IMR-90 (cell line): ENCODE data around the gene SDHD. TPM values are rescaled to one million over a fixed set of nuclear protein-coding genes. Genes with fewer than 3 reads are reported as not detected.

ENCODE experiments used
- ATAC-seq: fragments of 200-7000 bp; cut with Tn5 transposase; 2 replicates; pipeline ENCODE4 v1.9.1; 2020; ENCODE audit warnings: low read depth, mild to moderate bottlenecking, moderate library complexity
- BruUV-seq: library from RNA; stranded (reverse); fragments of 400-500 nt; replicated peaks from 2 replicates; lab custom pipeline; 2021; lab: Mats Ljungman, UMichigan
- CTCF ChIA-PET: fragments of 300-600 bp; formaldehyde crosslinking; extraction: SDS; loops from one replicate; lab custom pipeline; 2021; ENCODE audit warnings: antibody characterized with exemption; lab: Yijun Ruan, JAX
- POLR2A ChIA-PET: fragments of 300-600 bp; sonication (Branson Sonifier 250); formaldehyde crosslinking; loops from one replicate; lab custom pipeline; 2022; ENCODE audit warnings: antibody characterized with exemption; ENCODE audit not compliant: unreplicated experiment; lab: Charles Lee
- DNase-seq: peaks from one replicate; pipeline ENCODE4 v3.0.0; 2013
- H2AFZ ChIP-seq: replicated peaks from 2 replicates; pipeline ENCODE3; 2013; ENCODE audit warnings: low read length, mild to moderate bottlenecking; ENCODE audit not compliant: poor library complexity
- H2AK5ac ChIP-seq: 2 replicates; pipeline ENCODE4 v1.6.1; 2013; ENCODE audit warnings: low read depth, low read length, inconsistent platforms
- H2AK9ac ChIP-seq: replicated peaks from 2 replicates; pipeline ENCODE3; 2013; ENCODE audit warnings: mild to moderate bottlenecking, low read depth, low read length, moderate library complexity; ENCODE audit not compliant: poor library complexity
- H2BK120ac ChIP-seq: 2 replicates; pipeline ENCODE4 v1.6.1; 2013; ENCODE audit warnings: low read depth, low read length, inconsistent platforms
- H2BK15ac ChIP-seq: 3 replicates; pipeline ENCODE4 v1.6.1; 2013; ENCODE audit warnings: low read depth, low read length, inconsistent platforms
- H2BK20ac ChIP-seq: 2 replicates; pipeline ENCODE4 v1.6.1; 2013; ENCODE audit warnings: low read depth, mild to moderate bottlenecking, inconsistent platforms, low read length, moderate library complexity
- H2BK5ac ChIP-seq: 2 replicates; pipeline ENCODE4 v1.6.1; 2013; ENCODE audit warnings: mild to moderate bottlenecking, low read depth, low read length, inconsistent platforms; ENCODE audit not compliant: poor library complexity, severe bottlenecking
- H3K14ac ChIP-seq: replicated peaks from 2 replicates; pipeline ENCODE4 v1.6.1; 2013; ENCODE audit warnings: low read depth, low read length, inconsistent platforms
- H3K18ac ChIP-seq: 2 replicates; pipeline ENCODE4 v1.6.1; 2013; ENCODE audit warnings: low read depth, low read length, control low read depth
- H3K23ac ChIP-seq: 2 replicates; pipeline ENCODE4 v1.6.1; 2013; ENCODE audit warnings: low read depth, low read length, inconsistent platforms
- H3K27ac ChIP-seq: 2 replicates; pipeline ENCODE4 v1.5.1; 2013; ENCODE audit warnings: mild to moderate bottlenecking, control low read depth, low read length; ENCODE audit not compliant: insufficient read depth
- H3K27me3 ChIP-seq: 2 replicates; pipeline ENCODE4 v1.6.1; 2013; ENCODE audit warnings: low read length; ENCODE audit not compliant: control insufficient read depth, insufficient read depth
- H3K36me3 ChIP-seq: 2 replicates; pipeline ENCODE4 v1.6.1; 2013; ENCODE audit warnings: low read length, mixed read lengths; ENCODE audit not compliant: control insufficient read depth, insufficient read depth
- H3K4ac ChIP-seq: 2 replicates; pipeline ENCODE4 v1.6.1; 2013; ENCODE audit warnings: low read depth, low read length, inconsistent platforms
- H3K4me1 ChIP-seq: 2 replicates; pipeline ENCODE4 v1.6.1; 2013; ENCODE audit warnings: low read length, mixed read lengths; ENCODE audit not compliant: control insufficient read depth, insufficient read depth
- H3K4me2 ChIP-seq: 2 replicates; pipeline ENCODE4 v1.6.1; 2013; ENCODE audit warnings: low read depth, mild to moderate bottlenecking, control low read depth, low read length, moderate library complexity
- H3K4me3 ChIP-seq: 2 replicates; pipeline ENCODE4 v1.5.1; 2013; ENCODE audit warnings: low read depth, mild to moderate bottlenecking, control low read depth, low read length, moderate library complexity; ENCODE audit not compliant: insufficient read depth
- H3K56ac ChIP-seq: 2 replicates; pipeline ENCODE4 v1.6.1; 2013; ENCODE audit warnings: low read length, inconsistent platforms; ENCODE audit not compliant: insufficient read depth; ENCODE audit errors: extremely low read depth
- H3K79me1 ChIP-seq, 2 experiments: 2 replicates each; pipeline ENCODE4 v1.6.1; 2013; ENCODE audit warnings: low read length in 2 of 2, inconsistent platforms in 1 of 2, low read depth in 1 of 2
- H3K9ac ChIP-seq: 2 replicates; pipeline ENCODE4 v1.6.1; 2013; ENCODE audit warnings: low read depth, low read length, control low read depth
- H3K9me1 ChIP-seq: 2 replicates; pipeline ENCODE4 v1.6.1; 2013; ENCODE audit warnings: low read length, inconsistent platforms; ENCODE audit not compliant: insufficient read depth
- H3K9me3 ChIP-seq: 2 replicates; pipeline ENCODE4 v1.6.1; 2013; ENCODE audit warnings: low read length; ENCODE audit not compliant: control insufficient read depth, insufficient read depth
- H4K20me1 ChIP-seq: 2 replicates; pipeline ENCODE4 v1.6.1; 2013; ENCODE audit warnings: low read length, inconsistent platforms; ENCODE audit not compliant: insufficient read depth
- H4K5ac ChIP-seq: 2 replicates; pipeline ENCODE4 v1.6.1; 2013; ENCODE audit warnings: mild to moderate bottlenecking, low read depth, low read length, control low read depth
- H4K8ac ChIP-seq, 2 experiments: 2 replicates each; pipeline ENCODE4 v1.6.1; 2013; ENCODE audit warnings: low read depth in 2 of 2, low read length in 2 of 2, control low read depth in 1 of 2, inconsistent platforms in 1 of 2
- H4K91ac ChIP-seq: 2 replicates; pipeline ENCODE4 v1.6.1; 2013; ENCODE audit warnings: low read depth, low read length, inconsistent platforms; ENCODE audit not compliant: insufficient read depth
- BHLHE40 ChIP-seq: fragments of 150-350 bp; IDR thresholded peaks from 2 replicates; pipeline ENCODE4 v1.6.1; 2016; ENCODE audit warnings: mild to moderate bottlenecking, low read depth, low read length
- CEBPB ChIP-seq: IDR thresholded peaks from 2 replicates; pipeline ENCODE4 v1.6.1; 2012; ENCODE audit warnings: low read depth, low read length, improper control_type of control experiment
- CHD1 ChIP-seq: IDR thresholded peaks from 2 replicates; pipeline ENCODE4 v1.6.1; 2012; ENCODE audit warnings: low read depth, low read length, improper control_type of control experiment
- ELK1 ChIP-seq: fragments of 150-350 bp; IDR thresholded peaks from 2 replicates; pipeline ENCODE4 v1.6.1; 2016; ENCODE audit warnings: low read depth, mild to moderate bottlenecking, low read length, moderate library complexity, borderline replicate concordance
- FOS ChIP-seq: fragments of 150-350 bp; IDR thresholded peaks from 2 replicates; pipeline ENCODE4 v1.6.1; 2016; ENCODE audit warnings: low read depth, low read length
- MAZ ChIP-seq: IDR thresholded peaks from 2 replicates; pipeline ENCODE4 v1.6.1; 2012; ENCODE audit warnings: low read depth, mild to moderate bottlenecking, low read length, improper control_type of control experiment, moderate library complexity, borderline replicate concordance
- MXI1 ChIP-seq: IDR thresholded peaks from 2 replicates; pipeline ENCODE4 v1.6.1; 2012; ENCODE audit warnings: low read depth, mild to moderate bottlenecking, low read length, moderate library complexity, borderline replicate concordance
- NFE2L2 ChIP-seq: fragments of 150-350 bp; IDR thresholded peaks from 2 replicates; pipeline ENCODE4 v1.6.1; 2016; ENCODE audit warnings: low read depth, mild to moderate bottlenecking, low read length
- RAD21 ChIP-seq: IDR thresholded peaks from 2 replicates; pipeline ENCODE4 v1.6.1; 2012; ENCODE audit warnings: low read length, improper control_type of control experiment
- RCOR1 ChIP-seq: IDR thresholded peaks from 2 replicates; pipeline ENCODE4 v1.6.1; 2012; ENCODE audit warnings: mild to moderate bottlenecking, low read length, improper control_type of control experiment; ENCODE audit not compliant: insufficient replicate concordance
- RFX5 ChIP-seq: IDR thresholded peaks from 2 replicates; pipeline ENCODE4 v1.8.0; 2012; ENCODE audit warnings: low read depth, mild to moderate bottlenecking, low read length, moderate library complexity
- WGBS, 2 experiments: methylation state at CpG; one replicate each; pipeline versions ENCODE4 v1.1.5 to v1.1.7; 2013; ENCODE audit warnings: missing lambda C conversion rate in 2 of 2; ENCODE audit not compliant: insufficient read length in 1 of 2; ENCODE audit errors: extremely low coverage in 2 of 2; 5-methylcytosine and 5-hydroxymethylcytosine counted together
- dilution Hi-C: fragments of 300-500 bp; cut with HindIII; formaldehyde crosslinking; loops from one replicate; pipeline ENCODE4 v1.14.3; 2018; ENCODE audit warnings: low sequenced_read_pairs; ENCODE audit not compliant: unreplicated experiment
- in situ Hi-C: fragments of 300-500 bp; cut with MboI; formaldehyde crosslinking; loops from 3 replicates; pipeline ENCODE4 v1.14.3; 2019; ENCODE audit warnings: low sequenced_read_pairs, inconsistent platforms, mixed read lengths
- intact Hi-C: fragments of 100-400 bp; cut with micrococcal nuclease; formaldehyde crosslinking; loops from 2 replicates; pipeline ENCODE4 v1.10.0; 2022
- polyA plus RNA-seq, 3 experiments: library from polyadenylated mRNA; depleted of rRNA; stranded (reverse); fragments of >200 nt; gene quantifications; 2 replicates each; pipeline ENCODE4 v1.2.3, GENCODE V29; 2012; ENCODE audit warnings: low replicate concordance in 1 of 3
- total RNA-seq: library from RNA; depleted of rRNA; stranded (reverse); fragments of >200 nt; gene quantifications from 2 replicates; pipeline ENCODE4 v1.2.3, GENCODE V29; 2012

Gene SDHD
- total and polyA plus RNA-seq, 2 of the 4 experiments (the other 2 are of a cell fraction), result 83.2 to 166 TPM

GRCh38 chr11:112129656-112130055 is 43.0 kb downstream of the SDHD start:
- Histone ChIP-seq H2BK15ac (no peak overlapping the region; the same call in 2 of the 3 replicates), H3K14ac (no peak overlapping the region), H3K9ac (no peak overlapping the region), H4K8ac (no peak overlapping the region), H3K36me3 (no peaks in the 10 kb centered on the region), H2BK5ac (no peak overlapping the region), H4K20me1 (no peaks in the 10 kb centered on the region), H3K79me1 (no peaks in the 10 kb centered on the region), H2AK9ac (no peak overlapping the region), H3K9me3 (no peaks in the 10 kb centered on the region), H3K27ac (no peak overlapping the region), H3K9me1 (peaks cover 6% of the 10 kb centered on the region), H2BK20ac (no peak overlapping the region), H4K91ac (no peak overlapping the region), H3K27me3 (no peaks in the 10 kb centered on the region), H2BK120ac (no peak overlapping the region), H2AFZ (no peak overlapping the region), H3K18ac (no peak overlapping the region), H3K4ac (no peak overlapping the region; the same call in 1 of the 2 replicates), H3K4me1 (peaks cover 7% of the 10 kb centered on the region), H3K23ac (no peak overlapping the region), H3K4me2 (no peak overlapping the region), H3K56ac (no peak overlapping the region), H4K5ac (no peak overlapping the region), H2AK5ac (no peak overlapping the region; the same call in 1 of the 2 replicates), H3K4me3 (no peak overlapping the region)
- in situ Hi-C loops (no loop called here), intact Hi-C loops (no loop called here), dilution Hi-C loops (no loop called here)
- ChIA-PET POLR2A (no interaction called here), CTCF (no interaction called here)
- no peak for DNase-seq
- 95% methylated on average over 5 of the region's 5 CpGs; no CpG with 5 or more reads in 1 of the 2 experiments for WGBS, 2 experiments
- BruUV-seq, result no TSS peak
- ATAC-seq, result no peak
- TF ChIP-seq MAZ, result no peak
- no peak for TF ChIP-seq FOS
- no peak for TF ChIP-seq NFE2L2
- TF ChIP-seq MXI1, result no peak
- no peak for TF ChIP-seq RCOR1
- no peak for TF ChIP-seq BHLHE40
- no peak for TF ChIP-seq RAD21
- TF ChIP-seq CEBPB, result no peak
- TF ChIP-seq RFX5, result no peak
- TF ChIP-seq CHD1, result no peak
- TF ChIP-seq ELK1, result no peak
